DMS 273 (cell line): ENCODE results near the gene CACFD1.

Experiments
- DNase-seq: peaks from one replicate; lab custom pipeline; 2025; ENCODE audit not compliant: unreplicated experiment; lab: John Stamatoyannopoulos, UW

CACFD1 gene

GRCh38 chr9:133478851-133479711 lies 19.3 kb downstream of the CACFD1 start, which contains the start of gene SLC2A6:
TSS of gene SLC2A6 (minus strand) at chr9:133479099. CDS start at chr9:133479059, 40 bp downstream.
- peak; percentile 92 for DNase-seq

DNA sequence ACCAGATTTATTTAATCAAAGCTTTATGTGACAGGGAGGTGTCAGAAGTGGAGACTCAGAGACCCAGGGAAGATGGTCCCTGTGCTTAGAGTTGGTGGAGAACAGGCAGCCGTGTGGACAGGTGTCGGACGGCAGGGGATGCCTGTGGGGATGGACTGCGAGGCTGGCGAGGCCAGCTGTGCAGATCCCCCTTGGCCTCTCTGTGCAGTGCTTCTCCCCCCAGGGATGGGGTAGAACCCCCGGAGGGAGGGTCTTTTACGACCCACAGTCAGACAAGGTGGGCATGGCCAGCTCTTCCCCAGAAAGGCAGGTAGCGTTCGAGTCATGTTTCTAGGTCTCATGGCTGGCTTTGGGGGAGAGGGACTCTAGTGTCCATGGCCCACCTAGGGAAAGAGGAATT lies 23.8 kb downstream of the CACFD1 start:
- DNase-seq = no peak

- DNase-seq = no peak
Observed at GRCh38 chr9:133484671-133485437, 25.1 kb downstream of the CACFD1 start.

- peak; percentile 44 for DNase-seq
Observed at GRCh38 chr9:133485531-133486260, 25.9 kb downstream of the CACFD1 start.

- no peak for DNase-seq
Observed at GRCh38 chr9:133487331-133487725, 27.6 kb downstream of the CACFD1 start.

DNA sequence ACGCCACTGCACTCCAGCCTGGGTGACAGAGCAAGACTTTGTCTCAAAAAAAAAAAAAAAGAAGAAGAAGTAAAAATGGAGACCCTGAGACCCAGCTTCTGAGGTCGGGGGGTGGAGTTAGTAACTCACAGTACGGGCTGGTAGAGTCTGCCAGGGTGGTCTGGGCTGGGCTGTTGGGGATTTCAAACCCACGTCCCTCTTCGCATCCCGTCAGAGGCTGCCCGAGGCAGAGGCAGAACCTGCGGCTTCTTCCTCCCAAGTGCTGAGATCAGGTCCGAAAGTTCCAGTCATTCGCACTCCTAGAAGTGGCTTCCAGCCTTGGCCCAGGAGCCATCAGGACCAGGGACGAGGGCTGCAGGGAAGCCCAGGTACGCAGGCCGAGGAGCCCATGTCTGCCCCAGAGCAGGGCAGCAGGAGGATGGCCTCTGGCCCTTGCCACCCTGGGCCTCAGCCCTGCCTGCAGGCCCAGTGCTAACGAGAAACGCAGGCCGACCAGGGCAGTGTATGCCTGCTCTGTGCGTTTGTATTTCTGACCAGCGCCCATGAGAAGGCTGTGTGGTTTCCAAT lies 29.0 kb downstream of the CACFD1 start:
- no peak for DNase-seq

DNA sequence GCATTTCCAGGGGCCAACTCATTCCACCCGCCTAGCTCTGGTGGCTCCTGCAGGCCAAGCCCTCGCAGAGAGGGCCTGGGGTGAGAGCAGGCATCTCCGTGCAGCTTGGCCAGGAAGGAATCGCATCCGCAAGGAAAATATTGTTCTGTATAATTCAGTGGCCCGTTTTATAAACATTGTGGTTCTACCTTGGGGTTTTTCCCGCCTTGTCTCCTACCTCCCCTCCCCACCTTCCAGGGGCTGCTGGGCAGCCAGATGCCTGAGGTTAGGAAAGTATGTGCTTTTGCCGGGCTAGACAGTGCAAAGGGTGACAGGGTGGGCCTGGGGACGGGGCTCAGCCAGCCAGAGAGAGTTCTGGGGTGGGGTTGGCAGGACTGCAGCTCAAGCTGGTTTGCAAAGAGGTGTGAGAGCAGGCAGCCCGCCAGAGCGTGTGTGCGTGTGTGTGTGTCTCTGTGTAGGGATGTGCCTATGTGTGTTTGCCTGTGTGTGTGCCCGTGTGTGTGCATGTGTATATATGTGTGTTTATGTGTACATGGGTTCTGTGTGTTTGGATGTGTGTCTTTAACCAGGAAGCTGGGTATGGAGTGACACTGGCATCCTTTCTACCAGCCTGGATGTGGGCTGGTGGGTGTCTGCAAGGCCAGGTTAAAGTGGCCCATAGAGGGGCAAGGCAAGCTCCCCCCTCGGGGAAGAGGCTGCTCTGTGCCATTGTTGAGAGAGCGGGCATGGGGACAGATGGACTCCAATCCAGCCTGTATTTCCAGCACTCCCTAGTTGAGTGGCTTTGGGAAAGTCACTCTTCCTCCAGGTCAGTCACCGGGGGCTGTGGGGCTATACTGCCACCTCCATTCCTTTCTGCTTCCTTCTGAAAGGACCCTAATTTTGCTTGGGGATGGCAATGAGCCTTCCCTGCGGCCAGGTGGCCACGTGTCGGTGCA lies 29.7 kb downstream of the CACFD1 start:
- DNase-seq = no peak

DNA sequence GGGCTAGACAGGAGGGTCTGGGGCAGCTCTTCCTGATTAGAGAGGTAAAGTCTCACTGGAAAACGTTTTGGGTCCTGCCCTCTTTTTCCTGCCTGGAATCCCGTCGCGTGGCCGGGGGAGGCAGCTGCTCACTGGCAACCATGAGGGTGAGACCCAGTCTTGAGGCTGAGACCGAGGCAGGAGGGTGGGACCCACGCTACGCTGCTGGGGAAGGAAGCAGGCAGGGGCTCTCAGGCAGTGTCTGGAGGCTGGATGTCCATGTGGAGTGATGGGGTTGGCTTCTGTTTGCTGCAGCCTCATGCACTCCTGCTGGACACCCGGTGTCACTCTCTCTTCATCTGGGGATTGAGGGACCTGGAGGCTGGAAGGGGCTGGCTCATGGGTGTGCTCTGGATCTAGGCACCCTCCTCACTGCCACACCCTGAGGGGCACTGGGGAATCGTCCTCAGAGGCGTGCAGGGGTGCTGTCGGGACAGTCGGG lies 30.5 kb downstream of the CACFD1 start:
- no peak for DNase-seq

DNA sequence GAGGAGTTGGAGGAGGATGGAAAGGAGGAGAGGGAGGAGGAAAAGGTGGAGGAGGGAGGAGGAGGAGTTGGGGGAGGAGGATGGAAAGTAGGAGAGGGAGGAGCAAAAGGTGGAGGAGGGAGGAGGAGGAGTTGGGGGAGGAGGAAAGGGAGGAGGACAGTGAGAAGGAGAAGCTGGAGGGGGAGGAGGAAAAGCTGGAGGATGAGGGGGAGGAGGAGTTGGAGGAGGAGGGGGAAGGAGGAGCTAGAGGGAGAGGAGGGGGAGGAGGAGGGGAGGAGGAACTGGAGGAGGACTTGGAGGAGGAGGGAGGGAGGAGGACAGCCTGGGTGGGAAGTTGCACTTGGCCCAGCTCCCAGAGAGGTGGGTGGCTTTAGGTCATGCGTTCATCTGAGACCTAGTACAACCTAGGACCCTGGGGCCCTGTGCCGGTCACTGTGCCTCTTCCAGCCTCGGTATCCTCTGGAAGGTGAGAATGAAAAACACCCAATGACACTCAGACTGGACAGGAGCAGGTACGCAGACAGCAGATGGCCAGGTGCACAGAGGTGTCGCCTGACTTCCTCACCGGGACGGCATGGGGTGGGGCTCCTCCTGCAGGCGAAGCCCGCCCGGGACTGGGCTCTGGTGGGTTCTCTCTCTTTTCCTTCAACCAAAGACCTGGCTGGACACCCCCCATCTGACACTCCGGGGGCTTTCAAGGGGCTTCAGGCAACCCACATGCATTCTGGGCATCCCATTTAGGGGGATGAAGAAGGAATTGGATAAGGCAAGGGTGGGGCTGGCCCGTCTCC lies 31.3 kb downstream of the CACFD1 start:
- no peak for DNase-seq

DNA sequence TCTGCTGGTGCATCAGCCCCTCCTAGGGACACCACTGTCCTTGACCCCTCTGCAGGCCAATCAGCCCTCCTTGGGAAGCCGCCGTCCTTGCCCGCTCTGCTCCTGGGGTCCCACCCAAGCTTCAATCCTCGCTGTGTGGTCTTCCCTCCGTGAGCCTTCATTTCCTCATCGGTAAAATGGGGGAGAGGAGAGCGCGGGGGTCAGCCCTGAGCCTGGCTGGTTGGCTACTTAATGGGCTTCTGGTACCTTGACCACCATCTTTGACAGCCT lies 31.8 kb downstream of the CACFD1 start:
- DNase-seq = no peak

DNA sequence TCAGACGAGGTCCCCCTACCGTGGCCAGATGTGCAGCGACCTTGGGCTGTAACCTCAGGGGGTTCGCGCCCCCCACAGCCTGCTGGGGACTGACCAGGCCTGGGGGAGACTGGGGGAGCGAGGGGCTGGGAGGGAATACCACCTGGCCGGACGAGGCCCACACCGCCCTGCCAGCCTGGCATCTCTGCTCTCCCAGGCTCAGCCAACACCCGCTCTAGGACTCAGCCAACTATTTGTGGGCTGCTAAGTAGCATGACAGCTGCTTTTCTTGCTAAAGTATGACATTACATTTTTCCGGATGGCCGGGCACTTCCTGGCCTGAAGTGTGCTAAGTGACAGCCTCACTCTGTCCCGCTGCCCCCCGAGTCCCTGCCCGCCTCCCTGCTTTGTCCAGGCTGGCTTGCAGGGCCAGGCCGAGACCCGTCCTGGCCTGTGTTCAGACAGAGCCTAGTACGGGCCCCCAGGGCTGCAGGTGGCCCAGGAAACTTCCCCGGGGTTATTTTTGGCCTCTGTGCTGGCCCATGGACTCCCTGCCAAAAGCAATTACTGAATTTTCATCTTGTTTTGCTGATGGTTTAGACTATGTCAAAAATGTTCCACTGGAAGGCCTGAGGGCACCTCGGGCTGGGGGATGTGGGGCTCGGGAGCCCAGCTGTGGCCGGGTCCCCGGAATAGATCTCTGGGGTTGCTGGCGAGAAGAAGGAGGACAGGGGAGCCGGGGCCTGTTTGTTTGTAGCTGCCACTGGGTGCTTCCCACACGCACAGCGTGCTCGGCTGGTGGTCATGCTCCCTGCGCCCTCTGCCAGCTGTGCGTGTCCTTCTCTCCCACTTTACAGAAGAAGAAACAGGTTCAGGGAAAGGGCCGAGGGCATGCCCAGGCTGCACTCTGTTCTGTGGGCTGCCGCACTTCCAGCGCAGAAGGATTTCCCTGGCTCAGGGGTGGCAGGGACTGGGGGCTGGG lies 32.6 kb downstream of the CACFD1 start:
- peak; percentile 73 for DNase-seq

- no peak for DNase-seq
Observed at GRCh38 chr9:133493428-133493827, 33.6 kb downstream of the CACFD1 start.

- DNase-seq = no peak
Observed at GRCh38 chr9:133493845-133494540, 34.2 kb downstream of the CACFD1 start.

DNA sequence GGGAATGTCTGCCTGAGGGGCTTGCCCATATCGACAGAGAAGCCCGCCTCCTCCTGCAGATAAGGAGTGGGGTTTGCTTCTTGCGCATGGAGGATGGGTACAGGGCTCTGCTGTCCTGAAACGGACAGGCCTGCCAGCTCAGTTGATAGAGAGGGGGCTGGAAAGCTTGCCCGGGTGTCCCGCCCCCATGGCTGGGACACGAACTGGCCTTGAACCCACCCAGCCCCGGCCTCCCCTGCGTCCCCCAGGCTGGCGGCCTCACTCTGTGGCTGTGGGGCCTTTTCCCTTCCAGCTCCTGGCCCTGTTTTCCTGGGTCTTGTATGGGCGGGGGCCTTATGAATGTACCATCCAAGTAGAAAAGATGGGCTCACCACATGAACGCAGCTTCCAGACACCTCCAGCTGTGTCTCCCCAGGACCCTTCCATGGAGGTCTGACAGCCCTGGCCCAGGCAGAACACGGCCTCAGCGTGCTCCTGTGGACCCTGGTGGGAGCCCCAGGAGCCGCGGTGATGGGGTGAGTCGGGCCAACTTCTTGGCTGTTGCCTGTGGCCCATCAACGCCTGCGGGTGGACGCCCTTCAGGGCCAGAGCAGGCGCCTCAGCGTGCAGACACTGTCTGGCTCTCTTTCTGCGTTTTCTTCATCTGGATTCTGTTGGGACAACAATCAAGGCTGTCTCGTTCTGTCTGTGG lies 35.0 kb downstream of the CACFD1 start:
- no peak for DNase-seq

- no peak for DNase-seq
Observed at GRCh38 chr9:133495327-133496293, 35.8 kb downstream of the CACFD1 start.
